ENCODE measurements around the gene THOC2.
"Not testable (repeated sequence)": the region's sequence is repeated elsewhere in the genome, so short reads cannot be mapped to it uniquely, and the experiment has no call there.

Gene THOC2

DNA sequence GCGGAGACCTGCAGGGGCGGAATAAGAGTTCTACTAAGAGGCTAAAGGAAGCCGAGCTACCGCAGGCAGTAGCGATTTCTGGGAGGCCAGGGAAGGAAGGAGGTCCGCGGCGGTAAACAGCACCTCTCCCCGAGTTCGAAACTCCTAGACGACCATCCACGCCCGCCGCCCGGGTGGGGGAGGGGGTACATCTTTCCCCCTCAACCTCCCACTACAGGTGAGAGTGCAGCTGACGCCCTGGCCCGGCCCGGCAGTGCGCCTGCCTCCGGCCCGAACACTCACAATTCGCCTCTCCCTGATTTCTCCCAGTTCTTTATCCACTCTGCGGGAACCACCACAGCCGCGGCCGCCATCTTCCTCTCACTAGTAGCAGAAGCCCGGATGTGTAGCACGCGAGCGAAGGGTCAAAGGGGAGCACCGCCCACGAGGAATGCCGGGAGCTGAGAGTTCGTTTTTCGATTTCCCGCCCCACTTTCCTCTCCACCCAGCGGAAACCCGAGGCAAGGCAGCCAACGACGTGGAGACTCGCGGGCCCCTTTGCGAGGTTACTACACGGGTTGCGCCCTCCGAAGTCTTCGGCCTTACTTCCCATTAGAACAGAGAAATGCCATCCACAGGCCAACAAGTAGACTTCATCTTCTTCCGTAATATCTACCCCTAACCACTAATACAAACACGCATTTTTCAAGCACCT is at the start of gene THOC2:
Gene THOC2, minus strand, starts transcription at position 383 of the 694 bp plus-strand sequence. Its CDS starts 30 bp downstream, at position 353.
- DNase-seq (ENCODE audit: low spot score), result peak; percentile 65

GRCh38 chrX:123781786-123782185 is 48.9 kb upstream of the THOC2 start:
- not testable (repeated sequence) for DNase-seq (ENCODE audit: low spot score)

GRCh38 chrX:123779908-123780396 is 47.1 kb upstream of the THOC2 start:
- DNase-seq (ENCODE audit: low spot score), result no peak

GRCh38 chrX:123773258-123773988 is 40.6 kb upstream of the THOC2 start:
- DNase-seq (ENCODE audit: low spot score), result no peak

- DNase-seq (ENCODE audit: low spot score), result no peak
Measured at GRCh38 chrX:123771449-123772064, 38.7 kb upstream of the THOC2 start.

- DNase-seq (ENCODE audit: low spot score), result peak; percentile 72
Measured at GRCh38 chrX:123764967-123765871, 32.4 kb upstream of the THOC2 start.

GRCh38 chrX:123759849-123760248 is 27.0 kb upstream of the THOC2 start:
- not testable (repeated sequence) for DNase-seq (ENCODE audit: low spot score)

- not testable (repeated sequence) for DNase-seq (ENCODE audit: low spot score)
Measured at GRCh38 chrX:123757794-123758193, 24.9 kb upstream of the THOC2 start.

DNA sequence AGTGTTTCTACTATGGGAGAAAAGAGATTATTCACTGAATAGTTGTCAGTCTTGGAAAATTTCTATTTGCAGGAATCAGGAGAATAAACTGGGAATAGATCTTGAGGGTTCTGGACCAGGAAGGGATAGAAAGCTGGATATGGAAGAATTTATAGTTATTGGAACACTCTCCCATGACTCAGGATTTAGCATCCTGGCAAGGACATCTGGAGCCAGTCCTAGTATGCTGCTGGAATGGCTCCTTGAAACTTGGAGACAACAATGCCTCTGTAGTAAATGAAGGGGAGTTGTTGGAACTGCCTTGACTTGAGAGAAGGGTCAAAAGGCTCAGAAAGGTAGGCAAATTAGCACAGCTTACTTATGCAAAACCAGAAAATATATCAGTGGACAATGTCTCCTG is 23.5 kb upstream of the THOC2 start:
- peak; percentile 5 for DNase-seq (ENCODE audit: low spot score)

GRCh38 chrX:123755107-123755506 is 22.3 kb upstream of the THOC2 start:
- no peak for DNase-seq (ENCODE audit: low spot score)

DNA sequence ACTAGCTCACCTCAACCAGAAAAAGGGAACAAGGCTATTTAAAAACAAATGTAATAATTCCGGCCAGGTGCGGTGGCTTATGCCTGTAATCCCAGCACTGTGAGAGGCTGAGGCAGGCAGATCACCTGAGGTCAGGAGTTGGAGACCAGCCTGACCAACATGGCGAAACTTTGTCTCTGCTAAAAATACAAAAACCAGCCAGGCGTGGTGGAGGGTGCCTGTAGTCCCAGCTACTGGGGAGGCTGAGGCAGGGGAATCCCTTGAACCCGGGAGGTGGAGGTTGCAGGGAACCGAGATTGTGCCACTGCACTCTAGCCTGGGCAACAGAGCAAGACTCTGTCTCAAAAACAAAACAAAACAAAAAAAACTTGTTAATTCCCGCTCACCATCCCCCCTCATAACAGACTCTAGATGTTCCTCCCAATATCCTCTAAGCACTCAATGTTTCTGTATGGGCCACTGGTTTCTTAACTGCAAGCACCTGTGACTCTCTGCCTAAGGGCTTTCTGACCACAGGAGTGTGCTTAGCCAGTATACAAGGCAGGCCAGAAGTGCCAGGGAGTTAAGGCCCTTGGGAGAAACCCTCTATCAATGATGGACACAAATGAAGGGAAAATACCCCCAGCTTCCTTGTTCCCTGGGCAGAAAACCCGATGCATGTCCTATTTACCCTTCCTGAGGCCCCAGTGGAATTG is 21.0 kb upstream of the THOC2 start:
- DNase-seq (ENCODE audit: low spot score), result no peak

DNA sequence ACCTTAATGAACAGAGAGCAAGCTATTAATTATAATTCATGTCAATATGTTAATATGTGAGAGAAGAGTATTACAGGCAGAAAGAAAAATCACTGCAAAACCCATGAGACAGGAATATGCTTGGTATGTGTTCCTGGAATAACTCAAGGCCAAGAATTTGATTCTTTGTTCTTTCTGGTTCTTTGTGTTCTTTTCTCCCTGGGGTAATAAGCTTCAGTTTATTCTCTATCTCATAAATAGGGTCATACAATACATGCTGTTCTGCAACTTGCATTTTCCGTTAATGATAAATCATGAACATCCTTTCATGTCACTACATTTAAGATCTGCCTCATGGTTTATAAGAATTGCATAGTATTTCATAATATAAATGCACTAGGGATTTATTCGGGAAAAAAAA is 16.8 kb upstream of the THOC2 start:
- DNase-seq (ENCODE audit: low spot score), result no peak

GRCh38 chrX:123745511-123745910 is 12.7 kb upstream of the THOC2 start:
- DNase-seq (ENCODE audit: low spot score), result no peak

GRCh38 chrX:123743312-123743711 is 10.5 kb upstream of the THOC2 start:
- no peak for DNase-seq (ENCODE audit: low spot score)

DNA sequence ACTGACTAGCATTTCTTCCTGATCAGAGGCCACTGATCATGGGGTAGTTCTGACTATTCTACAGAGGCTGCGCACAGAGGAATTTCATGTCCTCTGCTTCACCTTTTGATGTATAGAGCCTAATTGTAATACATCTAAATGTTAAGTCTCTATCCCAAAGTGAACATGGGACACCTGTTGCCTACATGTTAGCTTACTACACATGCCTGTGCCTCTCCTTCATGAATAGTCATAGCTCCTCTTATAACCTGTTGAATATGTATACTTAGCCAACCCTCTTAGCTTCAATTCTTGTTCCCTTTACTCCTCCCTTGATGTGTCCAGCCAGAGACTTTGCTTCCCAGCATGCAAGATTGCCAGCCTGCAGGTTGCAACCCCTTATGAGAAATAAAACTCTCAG is 9.6 kb upstream of the THOC2 start:
- no peak for DNase-seq (ENCODE audit: low spot score)

DNA sequence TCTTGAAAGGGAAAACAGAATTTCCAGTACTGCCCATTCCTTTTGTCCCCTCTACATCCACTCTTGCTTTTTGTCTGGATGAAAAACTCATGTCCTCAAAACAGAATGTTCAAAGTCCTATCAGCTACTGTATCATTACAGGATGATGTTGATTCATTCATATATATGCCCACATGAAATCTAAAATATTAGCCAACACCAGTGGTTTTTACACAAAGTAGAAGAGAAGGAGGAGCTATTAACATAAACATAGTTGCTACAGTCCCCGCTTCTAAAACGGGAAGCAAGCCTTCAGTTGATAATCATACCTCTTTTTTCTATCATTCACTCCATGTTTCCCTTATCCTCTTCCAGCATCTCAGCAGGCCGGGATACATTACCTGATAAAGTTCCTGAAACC is 7.7 kb upstream of the THOC2 start:
- no peak for DNase-seq (ENCODE audit: low spot score)

DNA sequence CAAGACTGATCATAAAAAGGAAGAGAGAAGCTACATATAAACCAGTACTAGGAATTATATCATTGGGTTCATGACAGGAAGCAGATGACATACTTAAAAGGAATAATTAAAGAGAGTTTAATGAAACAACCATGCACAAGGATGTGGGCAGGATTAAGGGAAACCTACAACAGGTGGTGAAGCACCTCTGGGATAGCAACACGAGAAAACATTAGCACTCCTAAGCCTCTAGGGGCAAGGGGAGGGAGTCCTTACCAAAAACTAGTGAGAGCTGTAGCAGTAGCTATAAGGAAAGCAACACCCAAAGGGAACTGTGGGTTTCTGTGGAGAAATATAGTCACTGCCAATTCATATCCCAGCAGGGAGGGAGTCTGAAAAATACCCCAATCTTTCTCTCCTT is 7.2 kb upstream of the THOC2 start:
- DNase-seq (ENCODE audit: low spot score), result no peak

DNA sequence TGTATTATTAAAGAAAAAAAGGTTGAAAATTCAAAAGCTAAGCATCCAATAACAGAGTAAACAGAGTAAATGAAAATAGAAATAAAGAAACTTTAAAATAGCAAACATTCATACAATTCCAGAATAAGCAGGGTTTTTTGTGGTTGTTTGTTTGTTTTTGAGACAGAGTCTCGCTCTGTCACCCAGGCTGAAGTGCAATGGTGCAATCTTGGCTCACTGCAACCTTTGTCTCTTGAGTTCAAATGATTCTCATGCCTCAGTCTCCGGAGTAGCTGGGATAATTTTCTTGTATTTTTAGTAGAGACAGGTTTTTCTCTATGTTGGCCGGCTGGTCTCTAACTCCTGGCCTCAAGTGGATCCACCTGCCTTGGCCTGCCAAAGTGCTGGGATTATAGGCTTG is 6.6 kb upstream of the THOC2 start:
- no peak for DNase-seq (ENCODE audit: low spot score)

GRCh38 chrX:123738378-123738940 is 5.6 kb upstream of the THOC2 start:
- no peak for DNase-seq (ENCODE audit: low spot score)

DNA sequence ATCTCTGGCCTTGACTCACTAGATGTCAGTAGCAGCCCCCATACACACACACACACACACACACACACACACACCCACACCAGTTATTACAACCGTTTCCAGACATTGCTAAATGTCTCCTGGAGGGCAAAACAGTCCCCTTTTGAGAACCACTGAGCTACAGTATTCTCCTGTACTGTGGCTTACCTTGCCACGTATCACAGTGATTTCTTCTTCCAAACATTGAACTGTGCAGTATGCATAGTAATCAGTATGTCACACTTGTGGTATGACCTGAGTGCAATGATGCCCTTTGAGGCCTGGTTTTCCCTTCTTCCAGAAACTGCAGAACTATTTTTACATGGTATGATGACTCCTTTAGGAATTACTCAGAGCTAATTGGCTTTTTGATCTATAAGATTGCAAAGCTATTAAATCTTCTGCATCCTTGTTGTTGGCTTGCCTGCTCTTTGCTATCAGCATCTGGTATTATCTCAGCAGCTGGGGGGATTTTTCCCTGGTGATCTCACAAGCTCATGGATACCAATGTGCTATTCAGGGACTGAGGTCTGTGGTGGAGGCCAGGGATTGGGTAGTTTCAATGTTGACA is 3.6 kb upstream of the THOC2 start:
- DNase-seq (ENCODE audit: low spot score), result no peak

DNA sequence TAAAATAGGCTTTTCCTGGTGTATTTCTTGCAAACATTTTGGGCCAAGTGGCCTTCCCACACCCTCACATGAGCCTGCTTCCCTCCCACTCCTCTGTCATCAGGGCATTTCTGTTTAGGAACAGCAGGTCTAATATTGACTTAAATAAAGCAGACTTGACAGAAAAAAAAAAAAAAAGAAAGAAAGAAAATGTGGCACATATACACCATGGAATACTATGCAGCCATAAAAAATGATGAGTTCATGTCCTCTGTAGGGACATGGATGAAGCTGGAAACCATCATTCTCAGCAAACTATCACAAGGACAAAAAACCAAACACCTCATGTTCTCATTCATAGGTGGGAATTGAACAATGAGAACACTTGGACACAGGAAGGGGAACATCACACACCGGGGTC is 2.3 kb upstream of the THOC2 start:
- DNase-seq (ENCODE audit: low spot score), result not testable (repeated sequence)

Measured in pons (tissue), 1 donor.